ENCODE data around the gene KRTAP21-3.

DNA sequence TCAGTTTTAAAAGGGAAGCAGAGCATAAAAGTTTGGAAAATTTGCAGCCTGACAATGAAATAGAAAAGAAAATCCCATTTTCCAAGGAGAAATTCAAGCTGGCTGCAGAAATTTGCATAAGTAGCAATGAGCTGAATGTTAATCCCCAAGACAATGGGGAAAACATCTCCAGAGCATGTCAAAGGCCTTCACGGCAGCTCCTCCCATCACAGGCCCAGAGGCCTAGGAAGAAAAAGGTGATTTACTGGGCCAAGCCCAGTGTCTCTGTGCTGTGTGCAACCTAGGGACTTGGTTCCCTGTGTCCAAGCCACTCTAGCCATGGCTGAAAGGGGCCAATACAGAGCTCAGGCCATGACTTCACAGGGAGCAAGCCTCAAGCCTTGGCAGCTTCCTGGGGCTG, 49.8 kb downstream of the KRTAP21-3 start:
- TF ChIP-seq POLR2A (IDR thresholded peaks at IDR 0.05; ENCODE audit: low read depth, low read length) = no peak
- no peak for TF ChIP-seq EZH2 (IDR thresholded peaks at IDR 0.05; ENCODE audit: borderline replicate concordance, low read depth, low read length, severe bottlenecking)
- TF ChIP-seq, protein P1, sequence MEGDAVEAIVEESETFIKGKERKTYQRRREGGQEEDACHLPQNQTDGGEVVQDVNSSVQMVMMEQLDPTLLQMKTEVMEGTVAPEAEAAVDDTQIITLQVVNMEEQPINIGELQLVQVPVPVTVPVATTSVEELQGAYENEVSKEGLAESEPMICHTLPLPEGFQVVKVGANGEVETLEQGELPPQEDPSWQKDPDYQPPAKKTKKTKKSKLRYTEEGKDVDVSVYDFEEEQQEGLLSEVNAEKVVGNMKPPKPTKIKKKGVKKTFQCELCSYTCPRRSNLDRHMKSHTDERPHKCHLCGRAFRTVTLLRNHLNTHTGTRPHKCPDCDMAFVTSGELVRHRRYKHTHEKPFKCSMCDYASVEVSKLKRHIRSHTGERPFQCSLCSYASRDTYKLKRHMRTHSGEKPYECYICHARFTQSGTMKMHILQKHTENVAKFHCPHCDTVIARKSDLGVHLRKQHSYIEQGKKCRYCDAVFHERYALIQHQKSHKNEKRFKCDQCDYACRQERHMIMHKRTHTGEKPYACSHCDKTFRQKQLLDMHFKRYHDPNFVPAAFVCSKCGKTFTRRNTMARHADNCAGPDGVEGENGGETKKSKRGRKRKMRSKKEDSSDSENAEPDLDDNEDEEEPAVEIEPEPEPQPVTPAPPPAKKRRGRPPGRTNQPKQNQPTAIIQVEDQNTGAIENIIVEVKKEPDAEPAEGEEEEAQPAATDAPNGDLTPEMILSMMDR (IDR thresholded peaks at IDR 0.05; ENCODE audit: extremely low read depth in 1 of 2, insufficient read depth in 1 of 2, low read depth in 1 of 2, low read length in 2 of 2) = no peak
- TF ChIP-seq JUN (IDR thresholded peaks at IDR 0.05; ENCODE audit: borderline replicate concordance, insufficient read depth, insufficient read length, low read depth) = no peak
